ENCODE measurements around the gene MRTFB. TPM values are rescaled to one million over a fixed set of nuclear protein-coding genes. Genes with fewer than 3 reads are reported as not detected.
A peak's percentile ranks its signal among the peaks of the same experiment; 100 is the strongest.

Gene MRTFB
- total RNA-seq, 4 donors from 2014 or later = 43.6 to 197 (median 65.5) TPM

DNA sequence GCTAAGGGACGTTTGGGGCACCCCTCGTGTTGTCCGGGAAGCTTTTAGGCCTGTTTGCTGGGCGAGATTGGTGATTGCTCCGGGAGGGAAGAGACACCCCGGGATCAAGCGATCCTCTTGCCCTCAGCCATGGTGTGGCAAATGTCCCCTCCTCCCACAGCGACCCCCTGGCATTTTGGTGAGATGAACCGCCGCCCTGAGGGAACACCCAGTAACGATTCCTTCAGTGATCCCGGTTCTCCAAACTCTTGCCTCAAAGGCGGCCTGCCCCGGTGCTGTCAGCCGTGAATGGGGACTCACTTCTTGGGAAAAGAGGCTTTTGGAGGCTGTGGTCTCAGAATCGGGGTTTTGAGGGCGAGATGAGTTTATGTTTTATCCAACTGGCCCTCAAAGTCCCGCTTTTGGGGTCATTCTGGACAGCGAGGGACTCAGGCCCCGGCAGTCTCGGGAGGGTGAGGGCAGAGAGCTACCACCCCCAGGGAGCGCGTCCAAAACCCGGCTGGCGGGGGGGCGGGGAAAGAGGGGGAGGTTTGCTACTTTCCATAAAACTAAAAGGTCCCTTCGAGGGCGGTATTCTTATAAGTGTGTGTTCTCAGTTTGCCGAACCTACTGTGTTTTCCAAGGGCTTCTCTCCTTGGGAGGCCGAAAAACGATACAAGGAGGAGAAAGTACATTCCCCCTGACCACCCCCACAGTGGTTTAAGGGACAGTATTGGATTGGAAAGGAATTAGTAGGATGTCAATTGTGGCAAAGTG is 232.7 kb downstream of the MRTFB start:
- no peaks in the 10 kb centered on the region for H3K9me3 ChIP-seq
- DNase-seq (ENCODE audit: low spot score in 2 of 2) = no peak
- WGBS = 28% methylated on average over 18 of the region's 31 CpGs
- peak overlapping the region; percentile 92 for H3K27ac ChIP-seq
- no peak for TF ChIP-seq POLR2A (IDR thresholded peaks at IDR 0.05)
- no peak for TF ChIP-seq EP300 (IDR thresholded peaks at IDR 0.05)
- TF ChIP-seq POLR2AphosphoS5 (IDR thresholded peaks at IDR 0.05) = no peak
- TF ChIP-seq, protein P1, sequence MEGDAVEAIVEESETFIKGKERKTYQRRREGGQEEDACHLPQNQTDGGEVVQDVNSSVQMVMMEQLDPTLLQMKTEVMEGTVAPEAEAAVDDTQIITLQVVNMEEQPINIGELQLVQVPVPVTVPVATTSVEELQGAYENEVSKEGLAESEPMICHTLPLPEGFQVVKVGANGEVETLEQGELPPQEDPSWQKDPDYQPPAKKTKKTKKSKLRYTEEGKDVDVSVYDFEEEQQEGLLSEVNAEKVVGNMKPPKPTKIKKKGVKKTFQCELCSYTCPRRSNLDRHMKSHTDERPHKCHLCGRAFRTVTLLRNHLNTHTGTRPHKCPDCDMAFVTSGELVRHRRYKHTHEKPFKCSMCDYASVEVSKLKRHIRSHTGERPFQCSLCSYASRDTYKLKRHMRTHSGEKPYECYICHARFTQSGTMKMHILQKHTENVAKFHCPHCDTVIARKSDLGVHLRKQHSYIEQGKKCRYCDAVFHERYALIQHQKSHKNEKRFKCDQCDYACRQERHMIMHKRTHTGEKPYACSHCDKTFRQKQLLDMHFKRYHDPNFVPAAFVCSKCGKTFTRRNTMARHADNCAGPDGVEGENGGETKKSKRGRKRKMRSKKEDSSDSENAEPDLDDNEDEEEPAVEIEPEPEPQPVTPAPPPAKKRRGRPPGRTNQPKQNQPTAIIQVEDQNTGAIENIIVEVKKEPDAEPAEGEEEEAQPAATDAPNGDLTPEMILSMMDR (IDR thresholded peaks at IDR 0.05) = no peak
- no peaks in the 10 kb centered on the region for H3K36me3 ChIP-seq
- no peaks in the 10 kb centered on the region for H3K27me3 ChIP-seq
- H3K4me3 ChIP-seq = peak overlapping the region; percentile 99
- peaks cover 63% of the 10 kb centered on the region for H3K4me1 ChIP-seq

DNA sequence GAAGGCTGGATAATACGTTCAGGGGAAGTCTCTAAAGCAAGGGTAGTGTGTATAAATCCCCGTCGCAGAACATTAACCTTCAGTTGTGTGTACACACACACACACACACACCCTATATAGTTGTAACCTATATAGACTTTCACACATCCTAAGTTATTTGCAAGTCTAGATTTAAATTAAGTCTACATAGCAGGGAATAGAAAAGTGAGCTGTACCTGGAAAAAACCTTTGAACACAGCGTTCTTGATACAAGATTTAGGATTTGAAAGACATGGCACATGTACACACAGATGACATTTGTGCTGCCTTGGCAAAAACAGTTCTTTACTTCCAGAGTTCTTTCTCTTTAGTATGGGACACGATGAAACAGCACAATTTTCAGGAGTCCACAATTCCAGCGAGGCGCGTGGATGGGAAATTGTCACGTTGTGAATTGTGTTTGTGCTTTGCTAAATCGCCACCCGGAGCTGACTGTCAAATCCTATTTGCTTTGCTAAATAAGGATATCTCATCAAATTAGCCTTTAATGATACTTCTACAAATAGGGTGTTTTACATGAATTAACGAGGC is 233.9 kb downstream of the MRTFB start:
- H3K36me3 ChIP-seq = no peaks in the 10 kb centered on the region
- peaks cover 72% of the 10 kb centered on the region for H3K4me1 ChIP-seq
- DNase-seq (ENCODE audit: low spot score in 2 of 2) = no peak
- no peaks in the 10 kb centered on the region for H3K9me3 ChIP-seq
- H3K27ac ChIP-seq = no peak overlapping the region
- 71% methylated on average over 12 of the region's 12 CpGs for WGBS
- H3K27me3 ChIP-seq = no peaks in the 10 kb centered on the region
- TF ChIP-seq POLR2A (IDR thresholded peaks at IDR 0.05) (no peak), POLR2AphosphoS5 (IDR thresholded peaks at IDR 0.05) (no peak), EP300 (IDR thresholded peaks at IDR 0.05) (no peak)
- TF ChIP-seq, protein P1 (IDR thresholded peaks at IDR 0.05) = no peak
- H3K4me3 ChIP-seq = peak overlapping the region; percentile 99

DNA sequence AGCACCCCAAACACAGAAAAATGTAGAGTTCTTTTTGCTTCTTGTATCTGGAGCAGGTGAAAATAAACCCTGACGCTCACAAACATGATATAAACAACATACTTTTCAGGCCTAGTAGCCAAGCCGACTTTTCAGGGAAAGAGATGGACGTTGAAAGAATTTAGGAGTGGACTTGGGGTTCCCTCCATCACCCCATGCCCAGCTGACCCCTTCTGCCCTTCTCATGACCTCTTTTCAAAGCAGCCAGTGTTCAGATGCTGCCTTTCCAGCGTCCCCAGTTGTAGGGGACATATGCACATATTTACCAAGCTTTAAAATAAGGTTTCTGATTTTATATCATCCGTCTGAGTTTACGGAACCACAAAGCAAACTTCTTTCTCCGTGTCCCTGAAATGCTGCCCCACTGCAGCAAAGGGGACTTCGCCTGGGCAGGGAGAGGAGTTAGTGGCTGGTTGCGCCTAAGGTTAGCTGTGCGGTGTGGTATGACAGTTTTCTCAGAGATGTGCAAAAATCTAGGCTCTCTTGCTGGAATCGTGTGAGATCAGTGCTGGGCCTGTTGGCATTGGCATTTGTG is 235.5 kb downstream of the MRTFB start:
- Histone ChIP-seq H3K36me3 (no peaks in the 10 kb centered on the region), H3K27me3 (no peaks in the 10 kb centered on the region), H3K4me3 (no peak overlapping the region), H3K4me1 (peaks cover 74% of the 10 kb centered on the region), H3K9me3 (no peaks in the 10 kb centered on the region), H3K27ac (peak overlapping the region; percentile 67)
- no peak for DNase-seq (ENCODE audit: low spot score in 2 of 2)
- TF ChIP-seq POLR2A (IDR thresholded peaks at IDR 0.05) (no peak), POLR2AphosphoS5 (IDR thresholded peaks at IDR 0.05) (no peak), EP300 (IDR thresholded peaks at IDR 0.05) (no peak)
- TF ChIP-seq, protein P1 (IDR thresholded peaks at IDR 0.05) = no peak
- 62% methylated on average over 11 of the region's 11 CpGs for WGBS

DNA sequence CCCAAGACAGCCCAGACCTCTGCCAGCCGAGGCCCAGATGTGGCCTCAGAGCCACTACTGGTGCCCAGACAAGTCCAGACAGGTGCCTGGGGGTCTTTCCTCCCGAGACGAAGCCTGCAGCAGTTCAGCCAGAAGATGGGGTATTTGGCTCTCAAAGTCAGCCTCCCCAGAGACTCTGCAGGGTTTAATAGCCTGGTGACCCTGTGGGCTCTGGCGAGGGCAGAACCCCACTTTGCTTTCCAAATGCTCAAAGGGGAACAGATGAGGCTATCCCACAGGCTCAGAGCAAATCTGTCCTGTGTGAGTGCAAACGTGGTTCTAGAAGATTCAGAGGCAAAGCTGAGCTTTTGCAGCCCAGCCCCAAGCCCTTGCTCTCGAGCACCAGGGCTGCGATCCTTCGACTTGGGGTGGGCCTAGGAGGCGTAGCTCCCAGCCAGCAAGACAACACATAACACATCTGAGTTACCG is 236.0 kb downstream of the MRTFB start:
- Histone ChIP-seq H3K27ac (peak overlapping the region; percentile 67), H3K27me3 (no peaks in the 10 kb centered on the region), H3K4me1 (peaks cover 71% of the 10 kb centered on the region), H3K36me3 (no peaks in the 10 kb centered on the region), H3K4me3 (no peak overlapping the region), H3K9me3 (no peaks in the 10 kb centered on the region)
- TF ChIP-seq POLR2A (IDR thresholded peaks at IDR 0.05) (no peak), POLR2AphosphoS5 (IDR thresholded peaks at IDR 0.05) (no peak), EP300 (IDR thresholded peaks at IDR 0.05) (no peak)
- TF ChIP-seq, protein P1 (IDR thresholded peaks at IDR 0.05) = no peak
- no peak for DNase-seq (ENCODE audit: low spot score in 2 of 2)
- WGBS = 38% methylated on average over 9 of the region's 10 CpGs

All from suprapubic skin (tissue), 4 donors.